ENCODE measurements around the gene WFIKKN1. TPM values are rescaled to one million over a fixed set of nuclear protein-coding genes. Genes with fewer than 3 reads are reported as not detected.

Gene WFIKKN1
- 0.19 TPM in 1 of 2 replicates, not detected in the other for total RNA-seq

GRCh38 chr16:630815-631405 is at the start of gene WFIKKN1:
WFIKKN1 (plus strand) TSS chr16:630985; CDS start chr16:631254, 269 bp downstream.

GRCh38 chr16:589658-590187 is 41.1 kb upstream of the WFIKKN1 start, which contains the start of gene RAB40C:
RAB40C (plus strand) TSS chr16:590066; CDS start chr16:590292, 226 bp downstream.

GRCh38 chr16:636206-637080 is 5.7 kb downstream of the WFIKKN1 start, which contains the start of gene METTL26:
METTL26 (minus strand) TSS chr16:636305; CDS start chr16:636290, 15 bp downstream.

GRCh38 chr16:641326-642188 is 10.8 kb downstream of the WFIKKN1 start, which contains the start of gene MCRIP2:
MCRIP2 (plus strand) TSS chr16:641828; CDS start chr16:641992, 164 bp downstream.

GRCh38 chr16:648781-649589 is 18.2 kb downstream of the WFIKKN1 start, which contains the start of gene WDR90:
WDR90 (plus strand) TSS chr16:649365; CDS start chr16:649417, 52 bp downstream.

GRCh38 chr16:667780-668518 is 37.2 kb downstream of the WFIKKN1 start, which contains the start of gene RHOT2:
RHOT2 (plus strand) TSS chr16:668132; CDS start chr16:668200, 68 bp downstream.

GRCh38 chr16:674968-675883 is 44.4 kb downstream of the WFIKKN1 start, which contains the start of gene RHBDL1:
RHBDL1 (plus strand) TSS chr16:675671; CDS start chr16:675791, 120 bp downstream.

GRCh38 chr16:679814-680624 is 49.2 kb downstream of the WFIKKN1 start, which contains the start of gene STUB1:
STUB1 (plus strand) TSS chr16:680410; CDS start chr16:680526, 116 bp downstream.

Other genes starting within 250 kb of the WFIKKN1 start
- 82.7 and 108 TPM in 2 replicates for gene PGAP6, start 249.0 kb upstream of the WFIKKN1 start, total RNA-seq
- gene NME4, start 233.8 kb upstream of the WFIKKN1 start, total RNA-seq: 44.0 and 53.7 TPM in 2 replicates
- 14.2 and 19.1 TPM in 2 replicates for gene DECR2, start 229.1 kb upstream of the WFIKKN1 start, total RNA-seq
- 17.5 and 41.9 TPM in 2 replicates for gene RAB11FIP3, start 205.3 kb upstream of the WFIKKN1 start, total RNA-seq
- gene CAPN15, start 103.3 kb upstream of the WFIKKN1 start, total RNA-seq: 20.6 and 36.8 TPM in 2 replicates
- not detected in 2 replicates for gene PRR35, start 70.6 kb upstream of the WFIKKN1 start, total RNA-seq
- gene NHLRC4, start 64.0 kb upstream of the WFIKKN1 start, total RNA-seq: 0.88 and 1.3 TPM in 2 replicates
- 20.7 and 26.4 TPM in 2 replicates for gene PIGQ, start 61.0 kb upstream of the WFIKKN1 start, total RNA-seq
- 7.4 and 11.5 TPM in 2 replicates for gene RAB40C, start 40.9 kb upstream of the WFIKKN1 start, total RNA-seq
- gene METTL26, start 5.3 kb downstream of the WFIKKN1 start, total RNA-seq: 43.6 and 69.1 TPM in 2 replicates
- gene MCRIP2, start 10.8 kb downstream of the WFIKKN1 start, total RNA-seq: 12.1 and 12.6 TPM in 2 replicates
- gene WDR90, start 18.4 kb downstream of the WFIKKN1 start, total RNA-seq: 5.7 and 10.0 TPM in 2 replicates
- gene RHOT2, start 37.1 kb downstream of the WFIKKN1 start, total RNA-seq: 23.2 and 38.9 TPM in 2 replicates
- gene RHBDL1, start 44.7 kb downstream of the WFIKKN1 start, total RNA-seq: 0.16 and 0.50 TPM in 2 replicates
- gene STUB1, start 49.4 kb downstream of the WFIKKN1 start, total RNA-seq: 111 TPM in 2 replicates
- gene JMJD8, start 53.3 kb downstream of the WFIKKN1 start, total RNA-seq: 23.0 and 31.2 TPM in 2 replicates
- gene WDR24, start 59.4 kb downstream of the WFIKKN1 start, total RNA-seq: 2.6 and 5.0 TPM in 2 replicates
- under 0.01 and 0.13 TPM in 2 replicates for gene FBXL16, start 74.8 kb downstream of the WFIKKN1 start, total RNA-seq
- gene METRN, start 84.1 kb downstream of the WFIKKN1 start, total RNA-seq: 25.3 and 31.1 TPM in 2 replicates
- 19.1 and 21.4 TPM in 2 replicates for gene ANTKMT, start 90.2 kb downstream of the WFIKKN1 start, total RNA-seq
- gene CCDC78, start 95.5 kb downstream of the WFIKKN1 start, total RNA-seq: 1.2 TPM in 1 of 2 replicates, not detected in the other
- 2.9 and 8.2 TPM in 2 replicates for gene HAGHL, start 96.1 kb downstream of the WFIKKN1 start, total RNA-seq
- 30.4 and 38.2 TPM in 2 replicates for gene CIAO3, start 110.0 kb downstream of the WFIKKN1 start, total RNA-seq
- gene MSLN, start 129.7 kb downstream of the WFIKKN1 start, total RNA-seq: not detected in 2 replicates
- gene RPUSD1, start 157.4 kb downstream of the WFIKKN1 start, total RNA-seq: 20.8 and 22.0 TPM in 2 replicates
- gene CHTF18, start 157.6 kb downstream of the WFIKKN1 start, total RNA-seq: 13.6 and 13.8 TPM in 2 replicates
- not detected in 2 replicates for gene GNG13, start 169.7 kb downstream of the WFIKKN1 start, total RNA-seq

All from bladder microvascular endothelial cell (primary cell).